Measurements from ENCODE around the gene ABHD3. TPM values are rescaled to one million over a fixed set of nuclear protein-coding genes. Genes with fewer than 3 reads are reported as not detected.
"Not testable (repeated sequence)": the region's sequence is repeated elsewhere in the genome, so short reads cannot be mapped to it uniquely, and the experiment has no call there.

ABHD3 gene
- polyA plus RNA-seq, 3 donors from 2014 or later = 24.4 to 31.2 (median 29.8) TPM

DNA sequence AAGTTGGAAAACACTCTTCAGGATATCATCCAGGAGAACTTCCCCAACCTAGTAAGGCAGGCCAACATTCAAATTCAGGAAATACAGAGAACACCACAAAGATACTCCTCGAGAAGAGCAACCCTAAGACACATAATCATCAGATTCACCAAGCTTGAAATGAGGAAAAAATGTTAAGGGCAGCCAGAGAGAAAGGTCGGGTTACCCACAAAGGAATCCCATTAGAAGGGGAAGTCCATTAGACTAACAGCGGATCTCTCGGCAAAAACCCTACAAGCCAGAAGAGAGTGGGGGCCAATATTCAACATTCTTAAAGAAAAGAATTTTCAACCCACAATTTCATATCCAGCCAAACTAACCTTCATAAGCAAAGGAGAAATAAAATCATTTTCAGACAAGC, 32.4 kb upstream of the ABHD3 start:
- not testable (repeated sequence) for H3K36me3 Mint-ChIP-seq, DNase-seq, H3K4me3 Mint-ChIP-seq, H3K9me3 Mint-ChIP-seq
- peaks cover 3 to 27% (median 14%) of the 10 kb centered on the region in 3 donors for H3K27me3 Mint-ChIP-seq (ENCODE audit: low read depth in 3 of 3)
- H3K27ac Mint-ChIP-seq = peak overlapping the region in 1 of 6 donors; percentile 93
- peaks cover 11% of the 10 kb centered on the region in 2 donors for H3K4me1 Mint-ChIP-seq

DNA sequence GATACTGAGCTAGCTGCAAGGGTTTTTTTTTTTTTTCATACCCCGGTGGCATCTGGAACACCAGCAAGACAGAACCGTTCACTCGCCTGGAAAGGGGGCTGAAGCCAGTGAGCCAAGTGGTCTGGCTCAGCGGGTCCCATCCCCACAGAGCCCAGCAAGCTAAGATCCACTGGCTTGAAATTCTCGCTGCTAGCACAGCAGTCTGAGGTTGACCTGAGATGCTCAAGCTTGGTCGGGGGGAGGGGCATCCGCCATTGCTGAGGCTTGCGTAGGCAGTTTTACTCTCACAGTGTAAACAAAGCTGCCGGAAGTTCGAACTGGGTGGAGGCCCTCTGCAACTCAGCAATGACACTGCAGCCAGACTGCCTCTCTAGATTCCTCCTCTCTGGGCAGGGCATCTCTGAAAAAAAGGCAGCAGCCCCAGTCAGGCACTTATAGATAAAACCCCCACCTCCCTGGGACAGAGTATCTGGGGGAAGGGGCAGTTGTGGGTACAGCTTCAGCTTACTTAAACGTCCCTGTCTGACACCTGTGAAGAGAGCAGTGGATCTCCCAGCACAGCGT, 31.0 kb upstream of the ABHD3 start:
- H3K36me3 Mint-ChIP-seq = peaks cover 0 to 4% (median 3%) of the 10 kb centered on the region in 3 donors
- H3K4me3 Mint-ChIP-seq = peak overlapping the region in 1 of 5 donors; percentile 63
- peak; percentile 24 to 84 (median 32) for DNase-seq
- peaks cover under 1 to 24% (median 10%) of the 10 kb centered on the region in 3 donors for H3K27me3 Mint-ChIP-seq (ENCODE audit: low read depth in 3 of 3)
- H3K4me1 Mint-ChIP-seq = peaks cover 8 to 9% of the 10 kb centered on the region in 2 donors
- H3K27ac Mint-ChIP-seq = peak overlapping the region in 4 of 6 donors; percentile 39 to 93 (median 72)
- H3K9me3 Mint-ChIP-seq = peaks cover 0 to 2% (median 0%) of the 10 kb centered on the region in 6 donors

DNA sequence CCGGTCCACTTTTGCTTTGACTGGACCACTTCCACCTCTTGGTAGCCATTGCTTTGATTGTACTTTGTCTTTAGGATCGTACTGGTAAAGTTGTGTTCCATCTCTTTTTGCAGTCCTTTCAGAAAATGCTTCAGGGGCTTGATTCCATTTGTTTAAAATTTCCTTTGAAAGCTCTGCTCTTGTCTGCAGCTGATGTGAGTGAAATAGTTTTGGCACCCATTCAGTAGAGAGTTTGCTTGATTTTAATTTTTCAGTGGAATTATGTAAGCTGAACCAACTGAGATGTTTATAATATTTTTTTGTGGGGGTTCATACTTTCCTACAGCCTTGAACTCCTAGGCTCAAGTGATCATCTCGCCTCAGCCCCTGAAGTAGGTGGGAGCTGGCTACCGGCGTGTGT, 28.4 kb upstream of the ABHD3 start:
- Mint-ChIP-seq H3K27me3 (ENCODE audit: low read depth in 3 of 3) (peaks cover 0 to 19% (median 2%) of the 10 kb centered on the region in 3 donors), H3K4me1 (peaks cover 0 to 2% of the 10 kb centered on the region in 2 donors), H3K4me3 (no peak overlapping the region), H3K9me3 (peaks cover 0 to 2% (median 0%) of the 10 kb centered on the region in 6 donors), H3K27ac (no peak overlapping the region), H3K36me3 (peaks cover 0 to 4% (median 3%) of the 10 kb centered on the region in 3 donors)
- no peak for DNase-seq

DNA sequence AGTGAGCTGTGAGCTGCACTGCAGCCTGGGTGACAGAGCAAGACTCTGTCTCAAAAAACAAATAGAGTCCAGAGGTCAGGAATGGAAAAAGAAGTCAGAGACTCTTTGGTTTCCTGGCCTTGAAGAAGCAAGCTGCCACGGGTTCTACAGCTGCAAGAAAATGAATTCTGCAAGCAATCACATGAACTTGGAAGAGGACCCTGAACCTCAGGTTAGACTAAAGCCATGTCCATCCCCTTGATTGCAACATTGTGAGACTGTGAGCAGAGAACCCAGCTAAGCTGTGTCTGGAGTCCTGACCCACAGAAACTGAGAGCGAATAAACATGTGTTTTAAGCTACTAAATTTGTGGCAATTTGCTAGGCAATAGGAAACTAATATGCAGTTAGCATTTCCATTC, 23.1 kb upstream of the ABHD3 start:
- H3K4me1 Mint-ChIP-seq = no peaks in the 10 kb centered on the region

DNA sequence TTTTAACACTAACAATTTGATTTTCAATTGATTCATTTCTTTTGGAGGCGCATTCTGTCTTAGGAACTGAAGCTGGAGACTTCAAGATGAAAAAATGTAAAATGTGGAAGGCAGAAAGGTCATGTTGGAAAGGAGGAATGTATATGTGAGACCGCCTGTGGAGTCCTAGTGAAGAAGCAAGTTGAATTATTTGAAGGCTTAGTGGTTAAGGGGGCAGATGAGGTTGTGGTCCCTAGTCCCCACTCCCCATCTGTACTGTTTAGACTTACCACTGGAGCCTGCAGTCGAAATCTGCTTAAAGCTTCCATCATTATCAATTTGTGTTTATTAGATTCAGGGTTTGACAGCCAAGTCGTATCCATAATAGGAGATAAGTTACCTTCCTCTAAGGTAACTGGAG, 20.6 kb upstream of the ABHD3 start:
- Mint-ChIP-seq H3K4me3 (no peak overlapping the region), H3K36me3 (peaks cover 0 to 2% (median 0%) of the 10 kb centered on the region in 3 donors), H3K27me3 (ENCODE audit: low read depth in 3 of 3) (peaks cover 0 to 2% (median 0%) of the 10 kb centered on the region in 3 donors), H3K27ac (no peak overlapping the region), H3K9me3 (no peaks in the 10 kb centered on the region), H3K4me1 (no peaks in the 10 kb centered on the region)
- no peak for DNase-seq

More for the DNA sequence above, 23.1 kb upstream of the ABHD3 start:
- H3K27me3 Mint-ChIP-seq (ENCODE audit: low read depth in 3 of 3) = no peaks in the 10 kb centered on the region
- H3K36me3 Mint-ChIP-seq = peaks cover 0 to 2% (median 0%) of the 10 kb centered on the region in 3 donors
- H3K4me3 Mint-ChIP-seq = no peak overlapping the region
- H3K9me3 Mint-ChIP-seq = no peaks in the 10 kb centered on the region
- DNase-seq = no peak
- H3K27ac Mint-ChIP-seq = no peak overlapping the region

DNA sequence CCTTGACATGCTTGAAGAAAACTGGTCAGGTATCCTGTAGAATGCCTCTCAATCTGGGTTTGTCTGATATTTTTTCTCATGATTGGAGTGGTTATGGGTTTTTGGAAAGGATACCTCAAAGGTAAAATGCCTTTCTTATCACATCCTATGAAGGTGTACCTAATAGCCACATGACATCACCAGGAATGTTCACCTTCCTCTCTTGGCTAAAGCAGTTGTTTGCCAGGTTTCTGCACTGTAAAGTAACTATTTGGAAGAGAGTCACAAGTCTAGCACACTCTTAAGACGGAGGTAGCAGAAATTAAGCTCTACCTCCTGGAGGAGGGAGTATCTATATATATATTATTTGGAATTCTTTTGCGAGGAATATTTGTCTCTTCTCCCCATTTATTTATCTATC, 18.1 kb upstream of the ABHD3 start:
- H3K9me3 Mint-ChIP-seq = no peaks in the 10 kb centered on the region
- no peak overlapping the region for H3K4me3 Mint-ChIP-seq
- peaks cover 0 to 2% (median 0%) of the 10 kb centered on the region in 3 donors for H3K27me3 Mint-ChIP-seq (ENCODE audit: low read depth in 3 of 3)
- H3K27ac Mint-ChIP-seq = no peak overlapping the region
- peaks cover 0 to 2% (median 0%) of the 10 kb centered on the region in 3 donors for H3K36me3 Mint-ChIP-seq
- no peaks in the 10 kb centered on the region for H3K4me1 Mint-ChIP-seq
- DNase-seq = no peak

DNA sequence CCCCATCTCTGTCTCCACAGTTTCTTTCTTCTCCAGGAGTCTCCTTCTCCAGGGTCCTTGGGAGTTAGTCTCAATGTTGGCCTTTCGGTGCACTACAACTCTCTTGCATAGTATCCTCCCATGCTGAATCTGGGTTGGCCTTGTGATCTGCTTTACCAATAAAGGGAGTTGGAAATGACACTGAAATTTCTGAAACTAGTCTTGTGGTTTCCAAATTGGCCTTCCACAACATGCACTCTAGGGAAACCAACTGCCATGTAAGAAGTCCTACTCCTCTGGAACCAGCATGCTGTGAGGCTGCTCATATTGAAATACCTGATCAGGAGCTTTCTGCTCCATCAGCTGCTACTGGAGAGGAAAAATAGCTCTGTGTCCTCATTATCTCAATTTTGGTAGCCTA, 9.9 kb upstream of the ABHD3 start:
- Mint-ChIP-seq H3K4me3 (no peak overlapping the region), H3K9me3 (peaks cover 0 to 2% (median 0%) of the 10 kb centered on the region in 6 donors), H3K36me3 (no peaks in the 10 kb centered on the region)

DNA sequence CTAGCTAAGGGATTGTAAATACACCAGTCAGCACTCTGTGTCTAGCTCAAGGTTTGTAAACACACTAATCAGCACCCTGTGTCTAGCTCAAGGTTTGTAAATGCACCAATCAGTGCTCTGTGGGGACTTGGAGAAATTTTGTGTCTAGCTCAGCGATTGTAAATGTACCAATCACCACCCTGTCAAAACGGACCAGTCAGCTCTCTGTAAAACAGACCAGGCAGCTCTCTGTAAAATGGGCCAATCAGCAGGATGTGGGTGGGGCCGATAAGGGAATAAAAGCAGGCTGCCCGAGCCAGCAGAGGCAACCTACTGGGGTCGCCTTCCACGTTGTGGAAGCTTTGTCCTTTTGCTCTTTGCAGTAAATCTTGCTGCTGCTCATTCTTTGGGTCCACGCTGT, 2.6 kb upstream of the ABHD3 start:
- H3K9me3 Mint-ChIP-seq; DNase-seq; H3K36me3 Mint-ChIP-seq; H3K27me3 Mint-ChIP-seq (ENCODE audit: low read depth in 3 of 3): not testable (repeated sequence)
- H3K27ac Mint-ChIP-seq = peak overlapping the region in 2 of 6 donors; percentile 42 to 59
- peak overlapping the region in 1 of 5 donors; percentile 30 for H3K4me3 Mint-ChIP-seq
- H3K4me1 Mint-ChIP-seq = peaks cover 27% of the 10 kb centered on the region in 2 donors

More for the DNA sequence above, 9.9 kb upstream of the ABHD3 start:
- Mint-ChIP-seq H3K27ac (no peak overlapping the region), H3K4me1 (no peaks in the 10 kb centered on the region), H3K27me3 (ENCODE audit: low read depth in 3 of 3) (peaks cover 0 to 10% (median 7%) of the 10 kb centered on the region in 3 donors)
- no peak for DNase-seq

DNA sequence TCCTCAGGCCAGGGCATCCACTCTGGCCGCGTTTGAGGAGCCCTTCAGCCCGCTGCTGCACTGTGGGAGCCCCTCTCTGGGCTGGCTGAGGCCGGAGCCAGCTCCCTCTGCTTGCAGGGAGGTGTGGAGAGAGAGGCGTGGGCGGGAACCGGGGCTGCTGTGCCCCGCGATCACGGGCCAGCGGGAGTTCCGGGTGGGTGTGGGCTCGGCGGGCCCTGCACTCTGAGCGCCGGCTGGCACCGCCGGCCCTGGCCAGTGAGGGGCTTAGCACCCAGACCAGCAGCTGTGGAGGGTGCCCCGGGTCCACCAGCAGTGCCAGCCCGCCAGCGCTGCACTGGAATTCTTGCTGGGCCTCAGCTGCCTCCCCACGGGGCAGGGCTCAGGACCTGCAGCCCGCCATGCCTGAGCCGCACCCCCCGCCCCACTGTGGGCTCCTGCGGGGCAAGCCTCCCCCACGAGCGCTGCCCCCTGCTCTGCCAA, 1.9 kb upstream of the ABHD3 start:
- Mint-ChIP-seq H3K36me3 (peaks cover 0 to 6% (median 0%) of the 10 kb centered on the region in 3 donors), H3K27me3 (ENCODE audit: low read depth in 3 of 3) (peaks cover 0 to 8% (median 7%) of the 10 kb centered on the region in 3 donors), H3K27ac (no peak overlapping the region), H3K4me3 (peak overlapping the region in 1 of 5 donors; percentile 88), H3K9me3 (no peaks in the 10 kb centered on the region), H3K4me1 (peaks cover 27 to 29% of the 10 kb centered on the region in 2 donors)
- DNase-seq = no peak

DNA sequence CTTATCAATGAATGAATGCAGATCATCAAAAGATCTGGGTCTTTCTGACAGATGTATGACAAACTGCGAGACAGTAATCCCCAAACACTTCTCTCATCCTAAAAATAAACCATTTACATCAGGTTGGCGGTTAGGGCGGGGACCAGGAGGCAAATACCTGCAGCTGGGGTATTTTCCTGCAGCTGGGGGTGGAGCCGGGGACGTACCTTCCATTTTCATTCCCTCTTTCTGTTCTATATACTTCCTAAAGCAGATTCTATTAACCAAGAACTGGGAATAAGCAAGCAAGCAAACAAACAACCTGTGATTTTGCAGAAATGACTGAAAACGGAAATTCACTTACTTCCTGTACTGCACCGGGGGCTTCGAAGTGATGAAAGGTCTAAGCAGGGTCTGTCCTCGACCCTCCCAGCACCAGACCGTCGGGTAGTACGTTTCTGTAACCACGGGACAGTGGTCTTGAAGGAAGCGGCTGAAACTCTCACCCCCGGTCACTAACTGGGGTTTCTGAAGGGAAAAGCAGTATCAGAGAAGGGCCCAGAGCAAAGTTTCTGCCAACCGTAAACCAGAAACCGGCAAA, 1.2 kb downstream of the ABHD3 start:
- peak overlapping the region; percentile 97 to 99 (median 97) for H3K4me3 Mint-ChIP-seq
- DNase-seq = peak in 1 of 3 donors; percentile 1
- no peaks in the 10 kb centered on the region for H3K9me3 Mint-ChIP-seq
- H3K4me1 Mint-ChIP-seq = peaks cover 29 to 36% of the 10 kb centered on the region in 2 donors
- peak overlapping the region; percentile 92 to 97 (median 96) for H3K27ac Mint-ChIP-seq
- H3K36me3 Mint-ChIP-seq = peaks cover 0 to 10% (median 8%) of the 10 kb centered on the region in 3 donors
- H3K27me3 Mint-ChIP-seq (ENCODE audit: low read depth in 3 of 3) = peaks cover 0 to 8% (median 6%) of the 10 kb centered on the region in 3 donors

DNA sequence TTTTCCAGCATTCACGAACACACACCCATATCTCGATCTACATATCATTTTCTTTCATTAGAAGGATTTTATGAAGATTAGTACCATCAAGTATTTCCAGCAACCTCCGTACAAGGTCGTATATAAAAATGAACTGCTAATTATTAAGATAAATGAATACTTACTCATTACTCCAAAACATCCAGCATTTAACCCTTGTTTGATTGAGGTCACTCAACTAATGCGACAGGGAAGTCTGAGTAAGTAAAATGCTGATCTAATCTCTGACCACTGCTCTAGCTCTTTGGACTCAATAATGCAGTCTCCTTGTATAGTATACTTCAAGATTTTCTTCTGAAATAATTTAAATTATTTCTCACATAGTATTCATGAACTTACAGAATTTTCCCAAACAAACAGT, 2.0 kb downstream of the ABHD3 start:
- Mint-ChIP-seq H3K27ac (peak overlapping the region in 5 of 6 donors; percentile 9 to 92 (median 60)), H3K27me3 (ENCODE audit: low read depth in 3 of 3) (peaks cover 0 to 8% (median 6%) of the 10 kb centered on the region in 3 donors), H3K4me3 (peak overlapping the region; percentile 97 to 99 (median 97)), H3K9me3 (no peaks in the 10 kb centered on the region), H3K4me1 (peaks cover 29 to 36% of the 10 kb centered on the region in 2 donors), H3K36me3 (peaks cover 0 to 10% (median 8%) of the 10 kb centered on the region in 3 donors)
- no peak for DNase-seq

DNA sequence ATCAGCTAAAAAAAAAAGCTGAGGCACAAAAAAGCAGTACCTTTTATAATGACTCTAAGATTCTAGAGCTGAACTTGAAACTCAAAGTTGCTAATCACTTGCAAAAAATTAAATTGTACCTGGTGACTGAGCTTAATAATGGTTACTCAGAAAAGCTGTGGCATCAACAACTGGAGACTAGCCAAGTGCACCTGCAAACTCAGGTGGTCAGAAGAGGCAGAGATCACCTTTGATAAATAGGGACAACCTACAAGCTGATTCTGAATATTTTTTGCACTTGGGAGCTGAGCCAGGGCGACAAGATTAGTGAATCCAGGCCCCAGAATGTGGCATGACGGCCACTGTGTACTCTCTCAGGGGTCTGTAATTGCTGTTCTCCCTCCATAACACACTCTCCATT, 3.0 kb downstream of the ABHD3 start:
- Mint-ChIP-seq H3K4me1 (peaks cover 29 to 36% of the 10 kb centered on the region in 2 donors), H3K4me3 (peak overlapping the region in 1 of 5 donors; percentile 29), H3K27me3 (ENCODE audit: low read depth in 3 of 3) (peaks cover 0 to 8% (median 6%) of the 10 kb centered on the region in 3 donors), H3K36me3 (peaks cover 0 to 12% (median 10%) of the 10 kb centered on the region in 3 donors), H3K27ac (no peak overlapping the region), H3K9me3 (no peaks in the 10 kb centered on the region)
- DNase-seq = no peak

DNA sequence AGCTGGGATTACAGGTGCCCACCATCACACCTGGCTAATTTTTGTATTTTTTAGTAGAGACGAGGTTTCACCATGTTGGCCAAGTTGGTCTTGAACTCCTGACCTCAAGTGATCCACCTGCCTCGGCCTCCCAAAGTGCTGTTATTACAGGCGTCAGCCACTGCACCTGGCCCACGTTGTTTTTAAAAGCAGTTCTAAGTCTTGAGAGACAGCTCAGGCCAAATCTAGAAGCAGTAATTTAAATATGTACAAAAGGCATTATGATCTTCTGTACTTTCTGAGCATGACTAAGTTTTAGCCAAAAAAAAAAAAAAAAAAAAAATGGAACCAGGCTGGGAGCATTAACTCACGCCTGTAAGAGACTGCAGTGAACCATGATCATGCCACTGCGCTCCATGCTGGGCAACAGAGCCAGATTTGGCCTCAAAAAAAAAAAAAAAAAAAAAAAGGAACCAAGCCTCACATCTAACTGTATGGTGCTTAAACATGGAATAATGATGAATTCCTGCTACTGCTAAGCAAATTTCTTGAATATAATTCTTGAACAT, 4.0 kb downstream of the ABHD3 start:
- Mint-ChIP-seq H3K36me3 (peaks cover 3 to 15% (median 12%) of the 10 kb centered on the region in 3 donors), H3K9me3 (no peaks in the 10 kb centered on the region), H3K4me3 (no peak overlapping the region), H3K4me1 (peaks cover 27 to 33% of the 10 kb centered on the region in 2 donors), H3K27ac (no peak overlapping the region), H3K27me3 (ENCODE audit: low read depth in 3 of 3) (peaks cover 0 to 8% (median 6%) of the 10 kb centered on the region in 3 donors)
- no peak for DNase-seq

DNA sequence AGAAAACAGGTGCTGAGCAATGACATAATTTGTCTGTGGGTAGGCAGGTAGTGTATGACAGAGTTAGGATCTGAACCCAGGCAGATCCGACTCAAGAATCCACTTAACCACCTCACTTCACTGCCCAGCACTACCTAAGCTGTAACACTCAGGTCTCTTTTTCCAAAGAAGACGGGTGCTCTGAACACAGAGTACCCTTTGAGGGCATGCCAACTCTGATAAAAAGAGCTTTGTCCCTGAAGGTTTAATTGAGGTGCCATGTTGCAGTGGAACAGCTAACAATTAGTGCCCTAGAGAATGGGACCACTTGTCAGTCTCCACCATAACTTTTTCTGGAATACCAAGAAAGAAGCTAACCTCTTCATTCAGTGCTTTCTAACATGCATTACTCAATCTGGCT, 11.3 kb downstream of the ABHD3 start:
- peaks cover 0 to 1% (median 1%) of the 10 kb centered on the region in 3 donors for H3K27me3 Mint-ChIP-seq (ENCODE audit: low read depth in 3 of 3)
- peaks cover 6 to 26% of the 10 kb centered on the region in 2 donors for H3K4me1 Mint-ChIP-seq
- H3K27ac Mint-ChIP-seq = peak overlapping the region in 2 of 6 donors; percentile 1 to 17
- no peak for DNase-seq
- H3K36me3 Mint-ChIP-seq = peaks cover 40 to 65% (median 41%) of the 10 kb centered on the region in 3 donors
- H3K4me3 Mint-ChIP-seq = no peak overlapping the region
- H3K9me3 Mint-ChIP-seq = peaks cover 0 to 6% (median 4%) of the 10 kb centered on the region in 6 donors

Data from immature natural killer cell (primary cell).